Heart left ventricle (tissue), 16 donors: ENCODE data around the gene CEPT1. TPM values are rescaled to one million over a fixed set of nuclear protein-coding genes. Genes with fewer than 3 reads are reported as not detected.

Experiments used
- ATAC-seq, 4 donors: fragments of 200-7000 bp; cut with Tn5 transposase; one replicate each; pipeline ENCODE4 v1.9.1; 2020 to 2022; ENCODE audit warnings: moderate library complexity in 4 of 4, mild to moderate bottlenecking in 3 of 4, moderate number of reproducible peaks in 1 of 4
- DNase-seq, 5 donors: peaks; one replicate each; pipeline ENCODE4 v3.0.0-alpha.2; 2020
- H3K27ac ChIP-seq, 12 donors: fragments of 200-600 bp; sonication (generic) in 4 of 12; one replicate each; pipeline versions ENCODE4 v1.5.0 to v1.8.0; 2016 to 2022; ENCODE audit warnings: mild to moderate bottlenecking in 2 of 12
- H3K27me3 ChIP-seq, 9 donors: fragments of 200-600 bp; sonication (generic) in 2 of 9; one replicate each; pipeline versions ENCODE4 v1.5.1 to v1.8.0; 2016 to 2022; ENCODE audit warnings: mild to moderate bottlenecking in 3 of 9
- H3K36me3 ChIP-seq, 9 donors: fragments of 200-600 bp; sonication (generic) in 2 of 9; one replicate each; pipeline versions ENCODE4 v1.5.0 to v1.8.0; 2018 to 2022; ENCODE audit warnings: mild to moderate bottlenecking in 2 of 9
- H3K4me1 ChIP-seq, 12 donors: fragments of 200-600 bp; sonication (generic) in 4 of 12; one replicate each; pipeline versions ENCODE4 v1.5.0 to v1.8.0; 2016 to 2022; ENCODE audit warnings: mild to moderate bottlenecking in 3 of 12
- H3K4me3 ChIP-seq, 12 donors: fragments of 200-600 bp; sonication (generic) in 4 of 12; one replicate each; pipeline versions ENCODE4 v1.5.0 to v1.8.0; 2017 to 2022; ENCODE audit warnings: mild to moderate bottlenecking in 9 of 12, moderate library complexity in 4 of 12
- H3K9me3 ChIP-seq, 12 donors: fragments of 200-600 bp; sonication (generic) in 4 of 12; one replicate each; pipeline versions ENCODE4 v1.5.0 to v1.8.0; 2016 to 2022; ENCODE audit warnings: mild to moderate bottlenecking in 1 of 12
- POLR2A ChIP-seq, 2 donors: fragments of 450-650 bp; IDR thresholded peaks; one replicate each; pipeline ENCODE4 v1.6.1; 2017; ENCODE audit warnings: antibody characterized with exemption in 2 of 2, mild to moderate bottlenecking in 2 of 2, moderate library complexity in 2 of 2
- WGBS, 4 donors: extraction: QIAGEN DNeasy Blood & Tissue Kit in 2 of 4; methylation state at CpG; one replicate each; pipeline versions ENCODE4 v1.1.5 to v1.1.7; 2013 to 2018; 5-methylcytosine and 5-hydroxymethylcytosine counted together
- intact Hi-C, 10 donors: fragments of 100-400 bp; cut with DNase I; formaldehyde crosslinking; loops; one replicate each; pipeline versions ENCODE4 v1.11.1 to v1.14.2; 2022
- polyA plus RNA-seq, 2 donors: library from polyadenylated mRNA; stranded (reverse); fragments of 200-250 nt; gene quantifications; one replicate each; pipeline ENCODE4 v1.2.3, GENCODE V29; 2013
- total RNA-seq, 9 donors: library from RNA; depleted of rRNA in 2 of 9; stranded (reverse); fragments of >200 nt in 2 of 9; fragmentation: NEBNext Ultra II Directional in 3 of 9; extraction: Animal tissue kit (Norgen Biotek cat#: 25700) in 3 of 9; gene quantifications; one replicate each; pipeline versions ENCODE4 v1.1.0 to v1.2.4, GENCODE V29; 2016 to 2023
- TF ChIP-seq, protein P1 (sequence below), 12 donors: fragments of 200-600 bp; sonication (generic) in 4 of 12; IDR thresholded peaks; one replicate each; pipeline versions ENCODE4 v1.5.0 to v1.8.0; 2018 to 2022; ENCODE audit warnings: antibody characterized with exemption in 12 of 12, mild to moderate bottlenecking in 5 of 12
- donor health status: ischemic (EF 13 %, LVEDD 7.1; RV severe dilation, severe dysfunction).
- donor health status: healthy with polysubstance abuse.
- donor health status: DM: no; HTN: yes; CAD: no.
- donor health status: DM: no; HTN: no; CAD: no.
- donor health status: ischemic (EF 25% LVEDD 6.9; RV normal size, moderate dysfunction).
- donor health status: ischemic (EF 25% LVEDD 5.7; RV mildly dilated, moderate dysfunction).
- donor health status: healthy.
- donor health status: DM: yes; HTN: yes; CAD: no.
- donor health status: ischemic (EF 35%, LVEDD 5.7; RV mildly dilated, moderate dysfunction).
- donor health status: nonischemic (EF 11% LVEDD 7.7; RV severe dilation, severe dysfunction).
- donor health status: DM: yes; HTN: yes; CAD: no.
- donor health status: PGD.
- donor health status: ischemic (EF 29% LVEDD 5.4; RV normal size, mild dysfunction).
- donor health status: nonischemic (EF 23%, LVEDD 6.1; RV moderate dilation, normal function).

CEPT1 gene
- total and polyA plus RNA-seq, 11 donors = 7.4 to 26.9 (median 11.6) TPM

DNA sequence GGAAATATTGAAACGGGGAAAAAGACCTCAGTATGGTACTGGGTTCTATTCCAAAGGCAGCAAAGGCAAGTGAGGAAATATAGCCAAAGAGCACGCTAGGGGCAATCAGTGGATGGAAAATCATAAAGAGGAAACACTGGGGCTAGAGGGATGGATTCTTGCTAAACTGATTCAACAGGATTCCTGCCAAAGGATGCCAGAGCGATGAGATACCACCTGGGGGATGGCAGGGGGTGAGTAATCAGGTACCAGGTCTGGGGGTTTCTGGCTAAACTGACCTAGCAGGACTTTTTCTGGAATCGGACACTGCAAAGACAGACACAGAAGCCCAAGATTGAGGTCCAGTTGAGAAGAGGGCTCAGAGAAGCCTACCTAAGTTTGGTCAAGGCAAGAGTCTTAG is 94.2 kb downstream of the CEPT1 start:
- ATAC-seq (no peak), DNase-seq (no peak)
- Histone ChIP-seq H3K4me3 (no peak overlapping the region), H3K9me3 (no peaks in the 10 kb centered on the region), H3K27ac (no peak overlapping the region), H3K27me3 (no peaks in the 10 kb centered on the region), H3K36me3 (no peaks in the 10 kb centered on the region), H3K4me1 (no peaks in the 10 kb centered on the region)
- WGBS, 4 donors = 88 to 93% (median 91%) methylated on average over 4 of the region's 4 CpGs
- TF ChIP-seq POLR2A (IDR thresholded peaks at IDR 0.05) = no peak
- TF ChIP-seq, protein P1, sequence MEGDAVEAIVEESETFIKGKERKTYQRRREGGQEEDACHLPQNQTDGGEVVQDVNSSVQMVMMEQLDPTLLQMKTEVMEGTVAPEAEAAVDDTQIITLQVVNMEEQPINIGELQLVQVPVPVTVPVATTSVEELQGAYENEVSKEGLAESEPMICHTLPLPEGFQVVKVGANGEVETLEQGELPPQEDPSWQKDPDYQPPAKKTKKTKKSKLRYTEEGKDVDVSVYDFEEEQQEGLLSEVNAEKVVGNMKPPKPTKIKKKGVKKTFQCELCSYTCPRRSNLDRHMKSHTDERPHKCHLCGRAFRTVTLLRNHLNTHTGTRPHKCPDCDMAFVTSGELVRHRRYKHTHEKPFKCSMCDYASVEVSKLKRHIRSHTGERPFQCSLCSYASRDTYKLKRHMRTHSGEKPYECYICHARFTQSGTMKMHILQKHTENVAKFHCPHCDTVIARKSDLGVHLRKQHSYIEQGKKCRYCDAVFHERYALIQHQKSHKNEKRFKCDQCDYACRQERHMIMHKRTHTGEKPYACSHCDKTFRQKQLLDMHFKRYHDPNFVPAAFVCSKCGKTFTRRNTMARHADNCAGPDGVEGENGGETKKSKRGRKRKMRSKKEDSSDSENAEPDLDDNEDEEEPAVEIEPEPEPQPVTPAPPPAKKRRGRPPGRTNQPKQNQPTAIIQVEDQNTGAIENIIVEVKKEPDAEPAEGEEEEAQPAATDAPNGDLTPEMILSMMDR (IDR thresholded peaks at IDR 0.05) = no peak
- intact Hi-C loops = no loop called here

Other genes with a start within 250 kb of the CEPT1 start
- 10 to 100 TPM; 11.5 to 17.8 (median 15.4) TPM for gene LRIF1, start 176.3 kb upstream of the CEPT1 start, total RNA-seq
- gene LRIF1, start 176.3 kb upstream of the CEPT1 start, polyA plus RNA-seq = 10 to 100 TPM; 11.4 to 11.8 TPM
- gene DRAM2, start 130 bp upstream of the CEPT1 start, total RNA-seq = 10 to 100 TPM; 32.1 to 49.8 (median 36.6) TPM
- 10 to 100 TPM; 27.1 to 37.7 TPM for gene DRAM2, start 130 bp upstream of the CEPT1 start, polyA plus RNA-seq
- gene DENND2D, start 60.4 kb downstream of the CEPT1 start, total RNA-seq = 10 to 100 TPM in 1 of 9 donors, 1 to 10 TPM in 7, under 1 TPM in 1; 0.96 to 23.9 (median 2.3) TPM
- 1 to 10 TPM in 1 of 2 donors, under 1 TPM in 1; 0.99 to 1.2 TPM for gene DENND2D, start 60.4 kb downstream of the CEPT1 start, polyA plus RNA-seq
- gene CHI3L2, start 87.5 kb downstream of the CEPT1 start, total RNA-seq = 10 to 100 TPM in 1 of 9 donors, 1 to 10 TPM in 7, not detected in 1; 1.0 to 23.0 (median 2.1) TPM
- gene CHI3L2, start 87.5 kb downstream of the CEPT1 start, polyA plus RNA-seq = 1 to 10 TPM; 1.8 to 5.0 TPM
- under 1 TPM in 1 of 9 donors, not detected in 8; 0.61 TPM for gene CHIA, start 150.6 kb downstream of the CEPT1 start, total RNA-seq
- gene CHIA, start 150.6 kb downstream of the CEPT1 start, polyA plus RNA-seq = under 1 TPM in 1 of 2 donors, not detected in 1; 0.10 TPM